HG03521 (cell line): ENCODE results near the gene DMP1.

ENCODE experiments used
- ATAC-seq: cut with Tn5 transposase; IDR thresholded peaks from one replicate; pipeline ENCODE4 v1.9.1; 2021; ENCODE audit warnings: mild to moderate bottlenecking, moderate library complexity; ENCODE audit not compliant: unreplicated experiment

The DMP1 gene

DNA sequence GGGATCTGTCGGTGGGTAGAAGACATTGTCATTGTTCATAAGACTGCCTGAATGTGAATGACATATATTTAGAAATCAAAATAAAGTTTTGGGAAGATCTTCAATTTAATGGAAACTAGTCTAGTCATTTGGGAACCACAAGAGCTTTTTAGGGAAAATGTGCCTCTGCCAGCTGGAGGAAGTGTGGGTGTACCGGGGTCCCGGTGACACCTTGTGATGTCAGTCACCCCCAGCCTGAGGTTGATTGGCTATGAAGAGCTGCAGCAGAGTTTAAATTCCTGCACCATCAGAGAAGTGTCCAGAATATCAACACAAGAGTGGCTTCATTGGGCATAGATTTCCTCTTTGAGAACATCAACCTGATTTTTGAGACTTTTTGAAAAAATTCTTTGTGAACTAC lies at the start of gene DMP1:
Gene DMP1 (plus strand): TSS at position 301 of the 400 bp plus-strand sequence. CDS start 6,213 bp downstream, outside the sequence.
- no peak for ATAC-seq

- no peak for ATAC-seq
Measured at GRCh38 chr4:87601361-87601760, 48.7 kb upstream of the DMP1 start.

DNA sequence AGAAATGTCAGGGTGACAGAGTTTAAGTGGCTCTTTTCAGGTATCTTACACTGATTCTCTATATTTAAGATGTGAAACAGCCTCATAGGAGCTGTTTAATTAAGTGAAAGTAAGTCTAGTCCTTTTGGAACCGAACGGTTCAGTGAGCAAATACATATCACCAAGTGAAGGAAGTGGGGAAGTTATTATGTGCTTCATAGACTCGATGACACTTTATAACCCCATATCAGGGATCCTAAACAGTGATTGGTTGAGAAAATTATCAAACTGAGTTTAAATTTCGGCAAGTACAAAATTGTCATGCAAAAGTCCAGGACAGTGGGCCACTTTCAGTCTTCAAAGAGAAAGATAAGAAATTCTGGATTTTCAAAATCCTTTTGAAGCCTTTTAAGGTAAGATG lies 41.9 kb upstream of the DMP1 start, which contains the start of gene DSPP:
Gene DSPP (plus strand): TSS at position 301 of the 400 bp plus-strand sequence. CDS start 2,380 bp downstream, outside the sequence.
- no peak for ATAC-seq

GRCh38 chr4:87614292-87614890 lies 35.7 kb upstream of the DMP1 start:
- ATAC-seq = no peak

- no peak for ATAC-seq
Measured at GRCh38 chr4:87616268-87616667, 33.8 kb upstream of the DMP1 start.

GRCh38 chr4:87620086-87620485 lies 30.0 kb upstream of the DMP1 start:
- no peak for ATAC-seq

DNA sequence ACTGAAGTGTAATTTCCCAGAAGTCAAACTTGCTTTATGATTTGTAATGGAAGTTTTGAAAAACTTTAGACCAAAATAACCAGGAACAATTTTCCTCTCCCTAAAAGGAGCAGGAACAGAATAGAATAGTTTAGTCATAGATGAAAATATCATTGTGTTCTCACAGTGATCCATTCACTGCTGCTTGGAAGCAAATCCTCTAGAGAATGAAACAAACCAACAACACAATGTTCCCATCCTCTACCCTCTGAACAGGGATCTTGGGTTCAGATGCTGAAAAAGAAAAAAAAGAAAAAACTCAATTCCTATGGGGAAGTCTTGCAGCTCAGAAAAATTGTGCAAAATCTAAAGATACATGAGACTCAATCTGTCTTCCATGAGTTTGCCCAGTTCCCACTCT lies 29.6 kb upstream of the DMP1 start:
- ATAC-seq = no peak

- no peak for ATAC-seq
Measured at GRCh38 chr4:87622303-87622702, 27.8 kb upstream of the DMP1 start.

DNA sequence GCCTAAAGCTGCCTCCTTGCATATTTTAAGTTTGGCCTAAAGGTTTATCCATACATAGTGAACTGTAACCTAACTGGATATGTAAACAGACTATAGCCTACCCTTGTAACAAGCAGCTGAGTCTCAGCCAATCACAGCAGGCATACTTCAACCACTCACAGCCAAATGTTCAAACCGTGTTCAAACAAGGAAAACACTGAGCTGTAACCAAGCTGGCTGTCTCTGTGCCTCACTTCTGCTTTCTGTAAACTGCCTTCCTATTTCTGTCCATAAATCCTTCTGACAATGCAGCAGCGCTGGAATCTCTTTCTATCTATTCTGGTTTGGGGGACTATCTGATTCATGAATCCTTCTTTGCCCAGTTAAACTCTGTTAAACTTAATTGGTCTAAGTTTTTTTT lies 25.4 kb upstream of the DMP1 start:
- ATAC-seq = peak; percentile 66

DNA sequence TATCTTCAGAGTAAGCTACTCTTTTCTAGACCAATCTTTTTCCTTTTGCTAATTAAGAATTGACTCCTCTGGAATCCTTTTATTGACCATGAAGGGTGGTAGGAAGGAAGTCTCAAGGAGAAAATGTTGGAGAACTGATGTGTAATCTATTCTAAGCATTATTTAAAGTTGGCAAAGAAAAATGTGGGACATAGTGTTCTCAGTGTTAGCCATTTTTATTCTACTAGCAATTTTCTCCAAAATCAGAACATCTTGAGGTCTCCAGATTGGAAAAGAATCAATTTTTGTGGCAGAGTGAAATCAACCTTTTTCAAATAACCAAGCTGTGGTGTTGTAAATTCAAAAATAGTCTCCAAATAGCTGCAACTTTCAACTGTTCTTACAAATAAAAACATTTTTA lies 18.4 kb upstream of the DMP1 start:
- ATAC-seq = no peak

DNA sequence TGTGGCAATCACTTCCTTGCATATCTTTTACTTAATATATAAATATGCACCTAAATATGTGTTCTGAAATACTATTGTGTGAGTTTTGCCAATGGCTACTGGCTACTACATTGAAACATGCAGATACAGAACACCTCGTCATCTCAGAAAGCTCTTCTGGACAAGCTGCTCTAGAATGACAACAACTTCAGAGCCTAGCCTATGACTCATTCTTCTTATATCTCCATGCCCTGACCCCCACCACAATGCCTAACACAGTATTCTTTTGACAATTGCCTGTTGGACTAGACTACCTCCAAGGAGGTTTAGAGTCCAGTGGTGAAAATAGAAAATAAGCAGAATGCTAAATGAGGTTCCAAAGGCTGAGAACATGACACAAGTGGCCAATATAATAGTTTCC lies 17.6 kb upstream of the DMP1 start:
- ATAC-seq = no peak

- no peak for ATAC-seq
Measured at GRCh38 chr4:87633243-87633642, 16.8 kb upstream of the DMP1 start.

GRCh38 chr4:87644286-87644685 lies 5.8 kb upstream of the DMP1 start:
- no peak for ATAC-seq

DNA sequence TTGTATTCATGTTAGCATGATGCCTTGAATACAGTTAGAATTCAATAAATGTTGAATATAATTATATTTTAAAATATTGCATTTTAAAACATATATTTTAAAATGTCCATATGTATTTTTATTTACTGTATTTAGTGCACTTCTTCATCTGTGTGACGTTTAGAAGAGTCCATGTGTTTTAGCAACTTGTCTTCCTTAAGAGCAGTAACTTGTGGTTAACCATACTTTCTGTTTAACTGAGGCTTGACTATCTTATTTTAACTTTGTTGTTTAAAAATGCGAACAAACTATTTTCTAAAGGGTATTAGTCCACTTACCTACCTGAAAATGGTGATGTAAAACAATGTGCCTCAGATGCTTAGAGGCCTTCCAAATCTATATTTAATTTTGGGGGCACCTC lies 858 bp downstream of the DMP1 start:
- ATAC-seq = no peak

DNA sequence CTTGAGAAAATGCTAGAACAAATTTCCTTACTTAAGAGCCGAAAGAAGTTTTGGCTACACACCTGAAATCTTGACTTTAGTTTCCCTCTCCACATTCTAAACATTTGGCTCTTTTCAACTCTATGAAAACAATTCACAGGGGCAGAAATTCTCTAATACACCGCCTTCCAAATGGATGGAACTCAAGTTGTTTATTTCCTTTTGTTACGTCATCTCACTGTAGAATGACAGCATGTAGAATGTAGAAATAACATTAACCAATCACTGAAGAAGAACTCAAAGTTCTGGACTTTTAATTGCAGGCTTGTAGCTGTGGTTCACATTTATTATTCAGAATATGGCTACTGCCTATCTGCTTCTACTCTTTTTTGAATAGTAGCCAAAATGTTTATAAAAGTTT lies 1.9 kb downstream of the DMP1 start:
- no peak for ATAC-seq

DNA sequence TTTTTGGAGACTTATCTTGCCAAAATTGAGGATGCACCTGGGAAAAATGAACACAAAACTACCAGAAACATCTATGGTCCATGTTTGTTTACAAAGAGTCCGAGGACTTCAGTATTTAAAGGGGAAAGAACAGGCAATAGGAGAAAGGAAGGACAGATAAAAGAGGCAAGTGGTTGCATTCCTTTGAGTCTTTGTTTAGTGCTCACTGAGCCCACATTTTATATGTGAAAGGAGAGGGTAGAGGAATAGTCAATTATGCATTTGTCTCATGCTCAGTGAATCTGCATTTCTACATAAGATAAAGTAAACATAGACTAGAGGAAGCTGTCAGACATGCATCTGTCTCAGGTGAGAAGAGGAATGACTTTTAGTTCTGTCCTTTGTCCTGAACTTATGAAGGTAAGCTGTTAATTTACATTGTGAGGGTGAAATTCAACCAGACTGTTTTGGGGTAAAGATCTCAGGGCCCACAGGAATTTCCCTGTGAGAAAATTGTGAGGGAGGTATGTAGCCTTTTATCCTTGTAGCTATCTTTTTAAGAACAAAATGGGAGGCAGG lies 4.5 kb downstream of the DMP1 start:
- ATAC-seq = no peak

GRCh38 chr4:87657525-87657924 lies 7.4 kb downstream of the DMP1 start:
- no peak for ATAC-seq

DNA sequence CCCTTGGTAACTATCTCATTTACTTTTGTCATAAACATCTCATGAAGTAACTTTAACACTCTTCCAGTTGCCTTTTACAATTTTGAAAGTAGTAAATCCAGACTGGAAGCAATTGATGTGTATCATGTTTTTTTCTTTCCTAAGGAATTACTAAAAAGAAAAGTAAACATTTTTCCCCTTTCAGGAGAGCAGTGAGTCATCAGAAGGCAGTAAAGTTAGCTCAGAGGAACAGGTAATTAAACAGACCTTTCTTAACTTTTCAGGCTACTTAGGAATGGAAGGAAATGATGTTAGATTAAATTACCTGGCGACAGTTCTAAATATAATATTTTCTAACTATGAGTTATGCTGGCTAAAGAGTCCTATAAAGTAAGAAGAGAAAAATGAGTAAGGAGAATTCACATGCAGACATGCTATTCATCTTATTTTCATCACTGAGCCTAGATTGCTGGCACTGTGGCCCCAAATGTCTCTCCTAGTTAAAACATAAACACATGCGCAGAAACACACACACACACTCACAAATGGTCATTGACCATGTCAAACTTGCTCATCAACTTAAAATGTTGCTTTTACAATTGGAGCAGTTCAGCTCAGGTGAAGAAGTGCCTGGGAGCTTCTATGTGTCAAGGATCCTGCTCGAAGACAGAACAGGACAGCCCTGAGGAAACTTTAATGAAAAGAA lies 9.3 kb downstream of the DMP1 start:
- ATAC-seq = no peak

DNA sequence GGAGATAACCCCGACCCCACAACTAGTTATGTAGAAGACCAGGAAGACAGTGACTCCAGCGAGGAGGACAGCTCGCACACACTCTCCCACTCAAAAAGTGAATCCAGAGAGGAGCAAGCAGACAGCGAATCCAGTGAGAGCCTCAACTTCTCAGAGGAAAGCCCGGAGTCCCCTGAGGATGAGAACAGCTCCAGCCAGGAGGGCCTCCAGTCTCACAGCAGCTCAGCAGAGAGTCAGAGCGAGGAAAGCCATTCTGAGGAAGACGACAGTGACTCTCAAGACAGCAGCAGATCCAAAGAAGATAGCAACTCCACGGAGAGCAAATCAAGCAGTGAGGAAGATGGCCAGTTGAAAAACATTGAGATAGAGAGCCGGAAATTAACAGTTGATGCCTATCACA lies 12.8 kb downstream of the DMP1 start:
- ATAC-seq = no peak

- ATAC-seq = no peak
Measured at GRCh38 chr4:87669373-87669772, 19.3 kb downstream of the DMP1 start.

- peak; percentile 72 for ATAC-seq
Measured at GRCh38 chr4:87677731-87678130, 27.7 kb downstream of the DMP1 start.

GRCh38 chr4:87679449-87680169 lies 29.5 kb downstream of the DMP1 start:
- no peak for ATAC-seq
